Ramos (cell line): ENCODE measurements around the gene PRKCZ.

Experiments
- in situ Hi-C: fragments of 300-500 bp; cut with MboI; formaldehyde crosslinking; loops from one replicate; pipeline ENCODE4 v1.14.3; 2022; ENCODE audit warnings: low sequenced_read_pairs; ENCODE audit not compliant: unreplicated experiment

Gene PRKCZ

GRCh38 chr1:2169200-2169836, 119.1 kb downstream of the PRKCZ start:
- in situ Hi-C loops, result no loop called here

- in situ Hi-C loops, result no loop called here
These were observed 120.0 kb downstream of the PRKCZ start for GRCh38 chr1:2170211-2170610.

GRCh38 chr1:2172012-2172411, 121.8 kb downstream of the PRKCZ start:
- in situ Hi-C loops, result no loop called here

- in situ Hi-C loops, result no loop called here
These were observed 122.4 kb downstream of the PRKCZ start for GRCh38 chr1:2172551-2173146.

GRCh38 chr1:2173546-2174347, 123.5 kb downstream of the PRKCZ start:
- in situ Hi-C loops, result no loop called here

- in situ Hi-C loops, result no loop called here
These were observed 124.3 kb downstream of the PRKCZ start for GRCh38 chr1:2174348-2175054.

- in situ Hi-C loops, result no loop called here
These were observed 124.8 kb downstream of the PRKCZ start for GRCh38 chr1:2175055-2175414.

- in situ Hi-C loops, result no loop called here
These were observed 125.7 kb downstream of the PRKCZ start for GRCh38 chr1:2175681-2176454.

- in situ Hi-C loops, result no loop called here
These were observed 126.4 kb downstream of the PRKCZ start for GRCh38 chr1:2176615-2177014.

- in situ Hi-C loops, result no loop called here
These were observed 127.3 kb downstream of the PRKCZ start for GRCh38 chr1:2177541-2177940.

- in situ Hi-C loops, result no loop called here
These were observed 127.8 kb downstream of the PRKCZ start for GRCh38 chr1:2177946-2178538.

GRCh38 chr1:2178875-2179274, 128.7 kb downstream of the PRKCZ start:
- in situ Hi-C loops, result no loop called here

- in situ Hi-C loops, result no loop called here
These were observed 129.2 kb downstream of the PRKCZ start for GRCh38 chr1:2179283-2180013.

- in situ Hi-C loops, result no loop called here
These were observed 130.4 kb downstream of the PRKCZ start for GRCh38 chr1:2180297-2181245.

GRCh38 chr1:2181271-2181670, 131.1 kb downstream of the PRKCZ start:
- in situ Hi-C loops, result no loop called here

GRCh38 chr1:2181752-2182151, 131.5 kb downstream of the PRKCZ start:
- in situ Hi-C loops, result no loop called here

- in situ Hi-C loops, result no loop called here
These were observed 132.2 kb downstream of the PRKCZ start for GRCh38 chr1:2182376-2182775.

GRCh38 chr1:2183937-2184334, 133.7 kb downstream of the PRKCZ start:
- in situ Hi-C loops, result no loop called here
